Liver (tissue), 10 donors: ENCODE results near the gene MCTP1. TPM values are rescaled to one million over a fixed set of nuclear protein-coding genes. Genes with fewer than 3 reads are reported as not detected.

ENCODE experiments used
- DNase-seq: peaks from one replicate; pipeline ENCODE4 v3.0.0-alpha.2; 2017; ENCODE audit warnings: low spot score
- H3K27ac ChIP-seq, 2 donors: one replicate each; pipeline ENCODE4 v1.7.0; 2013; ENCODE audit warnings: inconsistent platforms in 2 of 2, low read length in 2 of 2, control low read depth in 1 of 2, low read depth in 1 of 2, mild to moderate bottlenecking in 1 of 2
- H3K27me3 ChIP-seq, 4 donors: one replicate each; pipeline versions ENCODE4 v1.6.1 to v1.7.0; 2013; ENCODE audit warnings: low read length in 3 of 4, inconsistent platforms in 1 of 4, mild to moderate bottlenecking in 1 of 4, moderate library complexity in 1 of 4; ENCODE audit not compliant: control insufficient read depth in 4 of 4, insufficient read depth in 4 of 4
- H3K36me3 ChIP-seq, 4 donors: one replicate each; pipeline versions ENCODE4 v1.6.1 to v1.7.0; 2013; ENCODE audit warnings: low read length in 3 of 4, mild to moderate bottlenecking in 3 of 4, low read depth in 1 of 4, moderate library complexity in 1 of 4; ENCODE audit not compliant: control insufficient read depth in 4 of 4, insufficient read depth in 3 of 4
- H3K4me1 ChIP-seq, 4 donors: one replicate each; pipeline versions ENCODE4 v1.6.1 to v1.7.0; 2013; ENCODE audit warnings: low read length in 3 of 4, mild to moderate bottlenecking in 3 of 4, moderate library complexity in 1 of 4; ENCODE audit not compliant: control insufficient read depth in 4 of 4, insufficient read depth in 4 of 4
- H3K4me3 ChIP-seq, 3 donors: one replicate each; pipeline versions ENCODE4 v1.6.1 to v1.7.0; 2013; ENCODE audit warnings: low read length in 3 of 3, control low read depth in 1 of 3, low read depth in 1 of 3, mild to moderate bottlenecking in 1 of 3
- H3K9ac ChIP-seq, 2 donors: one replicate each; pipeline ENCODE4 v1.7.0; 2013; ENCODE audit warnings: low read length in 2 of 2, mild to moderate bottlenecking in 2 of 2, moderate library complexity in 2 of 2, control low read depth in 1 of 2, low read depth in 1 of 2
- H3K9me3 ChIP-seq, 4 donors: one replicate each; pipeline versions ENCODE4 v1.6.1 to v1.7.0; 2013; ENCODE audit warnings: low read length in 3 of 4; ENCODE audit not compliant: control insufficient read depth in 4 of 4
- EGR1 ChIP-seq, 2 donors: IDR thresholded peaks; 2 replicates each; pipeline ENCODE4 v1.6.1; 2016 to 2018; ENCODE audit warnings: antibody characterized with exemption in 2 of 2, low read depth in 2 of 2
- GABPA ChIP-seq, 2 donors: IDR thresholded peaks in 1 of 2; conservative IDR thresholded peaks in 1 of 2; 2 replicates each; pipeline ENCODE4 v1.6.1; 2016; ENCODE audit warnings: antibody characterized with exemption in 2 of 2, mild to moderate bottlenecking in 1 of 2, moderate library complexity in 1 of 2
- JUND ChIP-seq, 2 donors: IDR thresholded peaks; 2 replicates each; pipeline ENCODE4 v1.6.1; 2016; ENCODE audit warnings: antibody characterized with exemption in 2 of 2
- MAX ChIP-seq: IDR thresholded peaks from 2 replicates; pipeline ENCODE4 v1.6.1; 2016; ENCODE audit warnings: antibody characterized with exemption
- NR2F2 ChIP-seq: IDR thresholded peaks from 2 replicates; pipeline ENCODE4 v1.6.1; 2016; ENCODE audit warnings: antibody characterized with exemption
- REST ChIP-seq: IDR thresholded peaks from 2 replicates; pipeline ENCODE4 v1.6.1; 2016; ENCODE audit warnings: antibody characterized with exemption, mild to moderate bottlenecking
- RXRA ChIP-seq, 2 donors: IDR thresholded peaks; 2 replicates each; pipeline ENCODE4 v1.6.1; 2017 to 2018; ENCODE audit warnings: antibody characterized with exemption in 2 of 2, mild to moderate bottlenecking in 1 of 2
- SP1 ChIP-seq: IDR thresholded peaks from 2 replicates; pipeline ENCODE4 v1.6.1; 2018; ENCODE audit warnings: antibody characterized with exemption, mild to moderate bottlenecking
- TAF1 ChIP-seq: conservative IDR thresholded peaks from 2 replicates; pipeline ENCODE4 v1.6.1; 2016; ENCODE audit warnings: antibody characterized with exemption, mild to moderate bottlenecking
- ZBTB33 ChIP-seq: IDR thresholded peaks from 2 replicates; pipeline ENCODE4 v1.6.1; 2016; ENCODE audit warnings: antibody characterized with exemption
- WGBS: extraction: QIAGEN DNeasy Blood & Tissue Kit; methylation state at CpG from one replicate; pipeline ENCODE4 v1.1.7; 2013; 5-methylcytosine and 5-hydroxymethylcytosine counted together
- polyA plus RNA-seq, 2 donors: library from polyadenylated mRNA; stranded (reverse) in 1 of 2; unstranded in 1 of 2; fragments of 200-250 nt in 1 of 2; fragments of >200 nt in 1 of 2; fragmentation: Nextera tagmentation in 1 of 2; extraction: Ambion mirVana in 1 of 2; gene quantifications; one replicate each; pipeline versions ENCODE4 v1.2.1 to v1.2.3, GENCODE V29; 2013 to 2015
- small RNA-seq: library from RNA; depleted of rRNA; stranded (forward); fragments of <200 nt; gene quantifications from one replicate; pipeline ENCODE3, GENCODE V24; 2014
- total RNA-seq, 2 donors: library from RNA; depleted of rRNA; stranded (reverse); fragments of >200 nt; gene quantifications; one replicate each; pipeline ENCODE4 v1.2.3, GENCODE V29; 2014
- donor health status: healthy.
- donor health status: healthy.
- donor health status: healthy.
- donor health status: healthy.
- donor health status: healthy.

The MCTP1 gene
- total and polyA plus RNA-seq, 4 donors = 0.67 to 7.6 (median 4.3) TPM

GRCh38 chr5:94660506-94660905 is 624.4 kb downstream of the MCTP1 start:
- Histone ChIP-seq H3K9me3 (no peaks in the 10 kb centered on the region), H3K4me3 (no peak overlapping the region), H3K27me3 (no peaks in the 10 kb centered on the region), H3K36me3 (no peaks in the 10 kb centered on the region), H3K4me1 (no peaks in the 10 kb centered on the region), H3K9ac (no peak overlapping the region), H3K27ac (no peak overlapping the region)
- TF ChIP-seq RXRA (IDR thresholded peaks at IDR 0.05) (no peak), JUND (IDR thresholded peaks at IDR 0.05) (no peak), EGR1 (IDR thresholded peaks at IDR 0.05; ENCODE audit: low read depth in 2 of 2) (no peak), ZBTB33 (no peak), NR2F2 (no peak), SP1 (no peak), MAX (no peak)
- DNase-seq = no peak
- WGBS = 98% methylated on average over 8 of the region's 8 CpGs

- H3K4me3 ChIP-seq = no peak overlapping the region
- WGBS = 99% methylated on average over 1 of the region's 1 CpG
- no peak overlapping the region for H3K27ac ChIP-seq
- no peak for DNase-seq
- H3K9ac ChIP-seq = no peak overlapping the region
- H3K27me3 ChIP-seq = no peaks in the 10 kb centered on the region
- peaks cover 0 to 3% (median 0%) of the 10 kb centered on the region in 4 donors for H3K36me3 ChIP-seq
- no peaks in the 10 kb centered on the region for H3K9me3 ChIP-seq
- TF ChIP-seq EGR1 (IDR thresholded peaks at IDR 0.05; ENCODE audit: low read depth in 2 of 2) (no peak), GABPA (IDR thresholded peaks at IDR 0.05 in 1 of 2, conservative IDR thresholded peaks at IDR 0.05 in 1 of 2) (no peak), RXRA (IDR thresholded peaks at IDR 0.05) (no peak), NR2F2 (no peak), ZBTB33 (no peak), REST (no peak), TAF1 (no peak)
- H3K4me1 ChIP-seq = no peaks in the 10 kb centered on the region
These were observed 626.6 kb downstream of the MCTP1 start for GRCh38 chr5:94658272-94658671.

Small RNAs within 50 kb of the gene (small RNA-seq; reads per million reads assigned to genes)
- not detected for gene RF02271

Other genes starting within 250 kb of the MCTP1 start
- gene FAM81B, start 106.3 kb upstream of the MCTP1 start, total RNA-seq = not detected
- not detected for gene FAM81B, start 106.3 kb upstream of the MCTP1 start, polyA plus RNA-seq